ENCODE results near the gene TMEM236. TPM values are rescaled to one million over a fixed set of nuclear protein-coding genes. Genes with fewer than 3 reads are reported as not detected.

The TMEM236 gene
- polyA plus RNA-seq, 1 donor (not counting 4 experiments of a cell fraction or from before 2014, with no cell fraction given): 0.13 TPM

GRCh38 chr10:17729630-17730029 is 22.4 kb upstream of the TMEM236 start:
- Histone ChIP-seq H3K27ac (ENCODE audit: control insufficient read depth, insufficient read depth, low read length) (no peak overlapping the region), H3K9ac (ENCODE audit: control insufficient read depth, extremely low read depth, insufficient read depth, low read length) (no peak overlapping the region), H3K4me3 (ENCODE audit: control insufficient read depth in 2 of 3, extremely low read depth in 1 of 3, insufficient read depth in 2 of 3, low read depth in 1 of 3, low read length in 3 of 3) (no peak overlapping the region), H3K27me3 (ENCODE audit: control insufficient read depth, extremely low read depth, insufficient read depth, low read length) (no peaks in the 10 kb centered on the region), H3K79me2 (ENCODE audit: control insufficient read depth, insufficient read depth, low read length) (no peaks in the 10 kb centered on the region), H4K20me1 (ENCODE audit: control insufficient read depth, extremely low read depth, insufficient read depth, low read length) (no peaks in the 10 kb centered on the region), H2AFZ (ENCODE audit: control insufficient read depth, low read length) (no peak overlapping the region), H3K9me3 (ENCODE audit: control insufficient read depth, low read depth, low read length) (no peaks in the 10 kb centered on the region), H3K4me1 (ENCODE audit: control insufficient read depth, extremely low read depth, insufficient read depth, low read length) (no peaks in the 10 kb centered on the region), H3K9me1 (ENCODE audit: control insufficient read depth, extremely low read depth, insufficient read depth, low read length) (no peaks in the 10 kb centered on the region), H3K4me2 (ENCODE audit: control insufficient read depth, extremely low read depth, insufficient read depth, low read depth, low read length) (no peak overlapping the region), H3K36me3 (ENCODE audit: control insufficient read depth in 2 of 2, extremely low read depth in 1 of 2, insufficient read depth in 2 of 2, low read length in 2 of 2) (no peaks in the 10 kb centered on the region)
- dilution Hi-C loops (cut with MboI; ENCODE audit: extremely low pct_ligation_motif_present, low sequenced_read_pairs): no loop called here
- DNase-seq (ENCODE audit: low read depth, low spot score) (no peak), FAIRE-seq (peak; percentile 62)
- TF ChIP-seq CTCF (optimal IDR thresholded peaks at IDR 0.05 in 1 of 3, IDR thresholded peaks at IDR 0.05 in 1 of 3, conservative IDR thresholded peaks at IDR 0.05 in 1 of 3; ENCODE audit: extremely low read depth in 1 of 3, insufficient read depth in 2 of 3, low read length in 3 of 3) (no peak), EZH2 (IDR thresholded peaks at IDR 0.05; ENCODE audit: low read length) (no peak)

GRCh38 chr10:17730667-17731066 is 21.3 kb upstream of the TMEM236 start:
- H3K4me1 ChIP-seq (ENCODE audit: control insufficient read depth, extremely low read depth, insufficient read depth, low read length): no peaks in the 10 kb centered on the region
- no peak for DNase-seq (ENCODE audit: low read depth, low spot score)
- FAIRE-seq: no peak
- H3K27me3 ChIP-seq (ENCODE audit: control insufficient read depth, extremely low read depth, insufficient read depth, low read length): no peaks in the 10 kb centered on the region
- no peak overlapping the region for H2AFZ ChIP-seq (ENCODE audit: control insufficient read depth, low read length)
- no peak overlapping the region for H3K4me3 ChIP-seq (ENCODE audit: control insufficient read depth in 2 of 3, extremely low read depth in 1 of 3, insufficient read depth in 2 of 3, low read depth in 1 of 3, low read length in 3 of 3)
- no peaks in the 10 kb centered on the region for H3K9me1 ChIP-seq (ENCODE audit: control insufficient read depth, extremely low read depth, insufficient read depth, low read length)
- H3K4me2 ChIP-seq (ENCODE audit: control insufficient read depth, extremely low read depth, insufficient read depth, low read depth, low read length): no peak overlapping the region
- H3K79me2 ChIP-seq (ENCODE audit: control insufficient read depth, insufficient read depth, low read length): no peaks in the 10 kb centered on the region
- H3K36me3 ChIP-seq (ENCODE audit: control insufficient read depth in 2 of 2, extremely low read depth in 1 of 2, insufficient read depth in 2 of 2, low read length in 2 of 2): peaks cover 0 to 3% of the 10 kb centered on the region in 2 experiments
- no peak overlapping the region for H3K27ac ChIP-seq (ENCODE audit: control insufficient read depth, insufficient read depth, low read length)
- dilution Hi-C loops (cut with MboI; ENCODE audit: extremely low pct_ligation_motif_present, low sequenced_read_pairs): no loop called here
- H3K9me3 ChIP-seq (ENCODE audit: control insufficient read depth, low read depth, low read length): no peaks in the 10 kb centered on the region
- H4K20me1 ChIP-seq (ENCODE audit: control insufficient read depth, extremely low read depth, insufficient read depth, low read length): no peaks in the 10 kb centered on the region
- H3K9ac ChIP-seq (ENCODE audit: control insufficient read depth, extremely low read depth, insufficient read depth, low read length): no peak overlapping the region
- no peak for TF ChIP-seq EZH2 (IDR thresholded peaks at IDR 0.05; ENCODE audit: low read length)
- TF ChIP-seq CTCF (optimal IDR thresholded peaks at IDR 0.05 in 1 of 3, IDR thresholded peaks at IDR 0.05 in 1 of 3, conservative IDR thresholded peaks at IDR 0.05 in 1 of 3; ENCODE audit: extremely low read depth in 1 of 3, insufficient read depth in 2 of 3, low read length in 3 of 3): no peak
